Measurements from ENCODE around the gene LUC7L. TPM values are rescaled to one million over a fixed set of nuclear protein-coding genes. Genes with fewer than 3 reads are reported as not detected.

The LUC7L gene
- polyA plus RNA-seq, 2 of the 4 experiments (the other 2 are of a cell fraction): 51.6 to 67.6 TPM

GRCh38 chr16:180681-181564 is 48.3 kb downstream of the LUC7L start (continued):
- no peak for TF ChIP-seq ELK1 (IDR thresholded peaks at IDR 0.05; ENCODE audit: low read depth, low read length)
- TF ChIP-seq PBX3 (IDR thresholded peaks at IDR 0.05): peak; percentile 51; the same call in 1 of the 2 replicates
- TF ChIP-seq RARB (CRISPR knock-in tag; IDR thresholded peaks at IDR 0.05): no peak
- TF ChIP-seq RNF2 (IDR thresholded peaks at IDR 0.05; ENCODE audit: borderline replicate concordance, low read depth): peak; percentile 94; the same call in 1 of the 2 replicates
- no peak for TF ChIP-seq BHLHE40 (IDR thresholded peaks at IDR 0.05; ENCODE audit: low read depth, low read length)
- no peak for TF ChIP-seq JUNB (IDR thresholded peaks at IDR 0.05)
- 0 out of 2 replicates have a peak, but pooled peaks have one; percentile 56 for TF ChIP-seq HOXB13 (CRISPR knock-in tag; IDR thresholded peaks at IDR 0.05; ENCODE audit: low read depth)
- TF ChIP-seq TFCP2L1 (CRISPR knock-in tag; IDR thresholded peaks at IDR 0.05): peak; percentile 88
- peak; percentile 50; the same call in 1 of the 2 replicates for TF ChIP-seq HOXB5 (CRISPR knock-in tag; IDR thresholded peaks at IDR 0.05)
- TF ChIP-seq MAX (IDR thresholded peaks at IDR 0.05): peak; percentile 99
- TF ChIP-seq POLR2A (IDR thresholded peaks at IDR 0.05; ENCODE audit: low read length): no peak
- TF ChIP-seq EHMT2 (IDR thresholded peaks at IDR 0.05; ENCODE audit: low read depth): no peak
- no peak for TF ChIP-seq NPAS2 (CRISPR knock-in tag; IDR thresholded peaks at IDR 0.05; ENCODE audit: borderline replicate concordance)
- 0 out of 2 replicates have a peak, but pooled peaks have one; percentile 47 for TF ChIP-seq HDAC2 (IDR thresholded peaks at IDR 0.05)
- 0 out of 3 replicates have a peak, but pooled peaks have one; percentile 22 for TF ChIP-seq BCL3 (IDR thresholded peaks at IDR 0.05)
- TF ChIP-seq E2F6 (IDR thresholded peaks at IDR 0.05; ENCODE audit: borderline replicate concordance, low read depth): peak; percentile 99
- peak; percentile 82 for TF ChIP-seq CHD2 (IDR thresholded peaks at IDR 0.05; ENCODE audit: low read length, partially characterized antibody)
- TF ChIP-seq GATA3 (IDR thresholded peaks at IDR 0.05; ENCODE audit: borderline replicate concordance): peak; percentile 67
- TF ChIP-seq CTCF (IDR thresholded peaks at IDR 0.05): no peak; the same call in 2 of the 3 replicates

GRCh38 chr16:180101-180675 is 49.1 kb downstream of the LUC7L start, which contains the start of gene HBQ1:
TSS of gene HBQ1 (plus strand) at chr16:180459. CDS start at chr16:180487, 28 bp downstream.
- Histone ChIP-seq H3K4me2 (peak within 1 kb of the TSS; percentile 100), H3K9me3 (no peaks in the 10 kb centered on the region), H3K27ac (peak within 1 kb of the TSS; percentile 56 to 82; a peak in 5 of 6 replicates), H3K4me3 (peak within 1 kb of the TSS; percentile 48), H3K4me1 (peaks cover 9% of the 10 kb centered on the region; the same call in 1 of the 3 replicates)
- ATAC-seq: peak; percentile 37 to 64
- peak; percentile 51 to 73 for DNase-seq (ENCODE audit: low read depth in 1 of 2, low spot score in 1 of 2)
- POLR2A ChIA-PET: interaction anchor here (1.0 to 1.6 kb wide), 2 partner anchors 73 to 114 kb away, joined by 4 to 7 read pairs; no protein-coding TSS in a partner anchor
- no peak for FAIRE-seq
- 14% methylated on average over 24 of the region's 59 CpGs for WGBS (ENCODE audit: missing lambda C conversion rate)
- CTCF ChIA-PET: interaction anchor here (0.6 to 5.8 kb wide), 49 partner anchors 11 to 191 kb away, joined by 3 to 104 read pairs (median 4); partner anchors contain the start of genes FAM234A, HBM and RHBDF1
- TF ChIP-seq NFE2L2 (conservative IDR thresholded peaks at IDR 0.05; ENCODE audit: low read length) (no peak), ZC3H11A (IDR thresholded peaks at IDR 0.05) (no peak), RARB (CRISPR knock-in tag; IDR thresholded peaks at IDR 0.05) (no peak), RAD21 (conservative IDR thresholded peaks at IDR 0.05 in 1 of 2, IDR thresholded peaks at IDR 0.05 in 1 of 2) (peak; percentile 31 to 49; a peak in 2 of 5 replicates), MAX (IDR thresholded peaks at IDR 0.05) (no peak), REST (IDR thresholded peaks at IDR 0.05) (no peak)
